H4 (cell line): ENCODE data around the gene INS. TPM values are rescaled to one million over a fixed set of nuclear protein-coding genes. Genes with fewer than 3 reads are reported as not detected.

ENCODE experiments used
- DNase-seq: peaks from one replicate; pipeline ENCODE4 v3.0.0-alpha.2; 2015; ENCODE audit warnings: low spot score
- total RNA-seq: library from RNA; depleted of rRNA; stranded (reverse); fragments of >200 nt; shearing (Covaris generic); gene quantifications from 2 replicates; pipeline ENCODE4 v1.2.3, GENCODE V29; 2014

The INS gene
- total RNA-seq, 1 experiment from 2014 or later, result not detected

DNA sequence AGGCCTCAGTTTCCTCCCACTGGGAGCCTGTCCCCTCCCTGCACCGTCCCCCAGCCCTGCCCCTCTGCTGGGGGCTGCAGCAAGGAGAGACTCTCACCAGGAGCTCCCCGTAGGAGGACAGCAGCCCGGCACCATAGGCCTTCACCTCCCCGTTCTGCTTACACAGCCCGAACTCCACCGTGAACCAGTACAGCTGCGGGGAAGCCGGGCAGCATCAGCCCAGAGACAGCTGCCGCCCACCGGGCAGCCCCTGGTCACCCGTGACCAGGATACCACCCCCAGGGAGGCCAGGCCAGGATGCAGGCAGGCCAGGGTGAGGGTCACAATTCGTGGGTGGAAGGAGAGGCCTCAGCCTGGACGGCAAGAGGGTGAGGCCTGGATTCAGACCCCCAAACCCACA is 4.6 kb upstream of the INS start:
- DNase-seq, result no peak

DNA sequence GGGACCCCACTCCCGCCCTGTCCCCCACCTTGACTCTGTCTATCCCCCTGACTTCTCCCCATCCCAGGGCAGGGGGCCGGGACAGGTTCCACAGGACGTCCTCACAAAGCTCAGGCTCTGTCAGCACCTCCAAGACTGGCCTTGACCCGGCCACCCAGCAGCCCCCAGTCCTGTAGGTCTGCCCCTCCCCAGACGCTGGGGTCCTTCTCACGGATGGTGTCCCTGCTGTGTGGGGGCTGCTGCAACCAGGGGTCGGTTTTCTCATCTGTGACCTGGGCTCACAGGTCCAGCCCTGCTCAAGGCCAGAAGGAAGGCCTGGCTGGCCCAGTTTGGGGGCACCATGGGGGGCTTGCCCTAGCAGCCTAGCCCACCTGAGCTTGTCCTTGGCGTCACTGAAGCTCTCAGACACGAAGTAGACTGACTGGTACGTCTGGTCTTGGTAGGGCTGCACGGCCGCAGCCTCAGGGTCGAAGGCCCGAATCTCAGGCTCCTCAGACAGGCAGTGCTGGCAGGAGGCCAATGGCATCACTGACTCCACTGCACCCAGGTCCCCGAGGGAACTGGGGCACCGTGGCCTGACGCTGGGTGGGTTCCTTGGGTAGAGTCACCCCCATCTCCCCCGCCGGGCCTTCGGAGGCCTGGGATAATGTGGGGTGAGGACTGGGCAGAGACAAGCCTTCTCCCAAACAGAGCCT is 4.0 kb upstream of the INS start:
- DNase-seq, result no peak

GRCh38 chr11:2164081-2164480 is 3.1 kb upstream of the INS start:
- DNase-seq, result no peak

- DNase-seq, result no peak
Measured at GRCh38 chr11:2163428-2163978, 2.5 kb upstream of the INS start.

DNA sequence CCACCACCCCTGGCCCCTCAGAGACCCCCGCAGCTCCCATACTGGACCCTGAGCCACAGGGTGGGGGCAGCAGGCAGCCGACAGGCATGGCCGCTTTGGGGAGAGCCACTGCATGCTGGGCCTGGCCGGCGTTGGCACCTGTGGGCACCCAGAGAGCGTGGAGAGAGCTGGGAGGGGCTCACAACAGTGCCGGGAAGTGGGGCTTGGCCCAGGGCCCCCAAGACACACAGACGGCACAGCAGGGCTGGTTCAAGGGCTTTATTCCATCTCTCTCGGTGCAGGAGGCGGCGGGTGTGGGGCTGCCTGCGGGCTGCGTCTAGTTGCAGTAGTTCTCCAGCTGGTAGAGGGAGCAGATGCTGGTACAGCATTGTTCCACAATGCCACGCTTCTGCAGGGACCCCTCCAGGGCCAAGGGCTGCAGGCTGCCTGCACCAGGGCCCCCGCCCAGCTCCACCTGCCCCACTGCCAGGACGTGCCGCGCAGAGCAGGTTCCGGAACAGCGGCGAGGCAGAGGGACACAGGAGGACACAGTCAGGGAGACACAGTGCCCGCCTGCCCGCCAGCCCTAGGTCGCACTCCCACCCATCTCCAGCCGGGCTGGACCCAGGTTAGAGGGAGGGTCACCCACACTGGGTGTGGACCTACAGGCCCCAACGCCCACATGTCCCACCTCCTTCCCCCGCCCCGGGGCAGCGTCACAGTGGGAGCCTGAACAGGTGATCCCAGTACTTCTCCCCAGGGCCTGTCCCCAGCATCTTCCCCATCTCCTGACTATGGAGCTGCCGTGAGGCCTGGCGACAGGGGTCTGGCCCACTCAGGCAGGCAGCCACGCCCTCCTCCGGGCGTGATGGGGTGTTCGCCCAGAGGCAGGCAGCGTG is 1.2 kb downstream of the INS start:
- no peak for DNase-seq

DNA sequence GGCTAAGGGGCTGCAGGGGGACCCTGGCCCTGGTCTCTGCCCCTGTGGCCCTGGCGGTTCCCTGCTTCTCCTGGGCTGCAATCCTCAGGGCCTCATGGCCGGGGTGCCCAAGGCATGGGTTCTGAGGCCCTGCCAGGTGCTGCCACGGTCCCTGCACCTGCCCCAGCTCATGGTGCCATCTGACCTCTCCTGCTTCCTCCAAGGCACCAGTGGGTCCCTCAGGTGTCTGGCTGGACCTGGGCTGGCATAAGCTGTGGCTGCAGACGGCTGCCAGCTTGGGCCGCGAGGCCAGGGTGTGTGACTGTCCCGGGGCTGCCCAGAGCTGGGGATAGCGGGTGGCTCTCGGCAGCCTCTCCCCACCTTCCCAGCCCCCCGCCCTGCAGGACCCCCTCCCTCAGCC is 2.0 kb downstream of the INS start:
- DNase-seq, result no peak

GRCh38 chr11:2158296-2158737 is 2.7 kb downstream of the INS start:
- DNase-seq, result no peak

GRCh38 chr11:2157294-2158040 is 3.5 kb downstream of the INS start:
- DNase-seq, result no peak

GRCh38 chr11:2156416-2157182 is 4.4 kb downstream of the INS start:
- peak; percentile 69 for DNase-seq

DNA sequence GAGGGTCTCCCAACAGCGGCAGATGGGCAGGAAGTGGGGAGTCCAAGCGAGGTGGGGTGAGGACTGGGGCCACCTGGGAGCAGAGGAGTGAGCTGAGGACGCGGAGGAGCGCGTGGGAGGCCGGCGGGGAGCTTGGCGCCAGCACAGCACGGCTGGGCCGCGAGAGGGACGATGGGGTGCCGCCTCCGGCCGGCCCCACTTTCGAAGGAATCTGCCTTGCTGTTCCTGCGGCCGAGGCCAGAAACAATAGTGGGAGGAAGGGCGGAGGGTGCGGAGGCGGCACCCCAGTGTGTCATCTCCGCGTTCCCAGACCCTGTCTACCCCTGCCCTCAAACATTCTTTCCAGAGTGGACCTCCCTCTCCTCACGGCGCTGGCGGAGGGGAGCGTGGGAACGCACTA is 5.5 kb downstream of the INS start:
- no peak for DNase-seq

- DNase-seq, result no peak
Measured at GRCh38 chr11:2154889-2155288, 6.1 kb downstream of the INS start.

- DNase-seq, result no peak
Measured at GRCh38 chr11:2154195-2154585, 6.8 kb downstream of the INS start.

- no peak for DNase-seq
Measured at GRCh38 chr11:2153581-2154194, 7.3 kb downstream of the INS start.

DNA sequence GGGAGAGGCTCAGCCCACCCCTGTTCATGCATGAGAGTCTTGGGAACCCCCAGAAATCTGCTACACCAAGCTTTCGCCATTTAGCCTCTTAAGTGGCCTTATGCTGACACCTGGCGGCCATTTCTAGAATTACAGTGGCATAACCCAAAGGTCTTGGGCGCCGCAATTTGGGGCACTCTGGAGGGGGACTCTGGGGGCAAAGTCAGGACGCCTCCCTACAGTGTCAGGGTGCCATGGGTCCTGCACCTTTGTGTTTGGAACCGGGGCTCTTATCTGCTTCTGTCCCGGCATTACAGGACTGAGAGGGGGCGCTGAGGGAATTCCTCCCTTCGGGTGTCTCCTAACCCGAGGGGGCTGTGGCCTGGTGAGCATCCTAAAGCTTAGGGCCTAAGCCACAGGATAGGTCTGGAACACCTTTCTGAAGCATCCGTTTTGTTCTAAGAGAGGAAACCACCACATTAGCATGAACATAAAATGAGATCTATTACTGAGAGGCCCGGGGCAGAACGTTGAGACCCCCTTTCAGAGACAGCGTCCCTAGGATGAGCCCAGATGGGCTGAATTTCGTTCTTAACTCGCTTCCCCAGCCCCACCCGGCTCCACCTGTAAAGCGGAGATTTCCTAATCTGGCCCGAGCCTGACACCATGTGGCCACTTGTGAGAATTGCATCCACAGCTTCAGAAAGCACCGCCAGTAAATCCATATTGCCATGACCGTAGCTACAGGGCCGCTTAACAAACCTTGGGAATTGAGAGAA is 9.3 kb downstream of the INS start:
- DNase-seq, result peak; percentile 77

GRCh38 chr11:2149864-2150847 is 10.9 kb downstream of the INS start:
- DNase-seq, result peak; percentile 53

GRCh38 chr11:2149460-2149859 is 11.5 kb downstream of the INS start:
- no peak for DNase-seq

DNA sequence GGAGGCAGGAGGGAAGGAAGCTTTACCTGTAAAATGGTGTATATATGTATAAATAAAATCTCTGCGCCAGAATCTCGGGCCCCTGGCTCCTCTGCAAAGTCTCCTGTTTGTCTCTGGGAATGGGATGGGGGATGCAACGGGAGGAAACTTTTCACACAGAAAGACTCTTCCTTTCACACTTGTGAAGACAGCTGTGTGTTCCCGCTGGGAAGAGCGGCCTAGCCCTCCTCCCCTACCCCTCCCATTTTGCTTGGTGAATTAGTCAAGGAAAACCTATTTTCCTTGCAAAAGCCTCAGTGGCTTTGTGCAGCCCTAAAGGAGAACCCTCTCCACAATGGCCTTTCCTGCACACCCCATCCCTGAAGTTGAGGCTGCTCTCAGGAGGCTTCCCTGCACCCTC is 12.4 kb downstream of the INS start:
- DNase-seq, result no peak

- DNase-seq, result no peak
Measured at GRCh38 chr11:2147391-2147790, 13.6 kb downstream of the INS start.

DNA sequence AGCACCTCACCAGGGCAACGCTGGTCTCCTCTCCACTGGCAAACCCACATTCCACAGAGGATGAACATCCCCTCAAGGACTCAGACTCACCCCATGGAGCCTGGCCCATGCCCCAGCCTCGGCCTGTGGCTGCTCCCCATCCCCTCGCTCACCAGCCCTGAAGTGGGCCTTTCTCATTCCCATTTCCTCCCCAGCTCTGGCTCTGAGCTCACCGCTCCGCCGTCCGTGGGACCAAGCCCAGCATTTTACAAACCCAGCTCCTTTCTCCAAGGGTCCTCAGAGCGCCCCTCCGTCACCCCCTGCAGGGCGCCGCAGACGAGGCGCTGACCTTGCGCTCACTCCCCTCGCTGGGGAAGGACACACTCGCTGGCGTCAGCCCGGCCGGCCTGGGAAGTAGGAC is 15.0 kb downstream of the INS start:
- no peak for DNase-seq
